HepG2 (cell line): ENCODE results near the gene GLOD4. TPM values are rescaled to one million over a fixed set of nuclear protein-coding genes. Genes with fewer than 3 reads are reported as not detected.

Experiments used
- CENPX ChIP-seq: sonication (generic); formaldehyde crosslinking; IDR thresholded peaks from 2 replicates; pipeline ENCODE4 v1.9.0; 2021; ENCODE audit warnings: mild to moderate bottlenecking, missing genetic modification reagents, moderate library complexity
- HMGA1 ChIP-seq: sonication (generic); formaldehyde crosslinking; conservative IDR thresholded peaks from 2 replicates; pipeline ENCODE4 v1.4.0; 2020; ENCODE audit warnings: missing genetic modification reagents
- IKZF1 ChIP-seq: fragments of 450-650 bp; IDR thresholded peaks from 2 replicates; pipeline ENCODE4 v1.7.1; 2016
- IRF9 ChIP-seq: sonication (generic); formaldehyde crosslinking; IDR thresholded peaks from 2 replicates; pipeline ENCODE4 v1.8.0; 2022; ENCODE audit warnings: missing genetic modification reagents, mild to moderate bottlenecking, borderline replicate concordance
- ISL2 ChIP-seq: sonication (generic); formaldehyde crosslinking; IDR thresholded peaks from 2 replicates; pipeline ENCODE4 v1.5.0; 2020; ENCODE audit warnings: missing genetic modification reagents
- ISX ChIP-seq: sonication (generic); formaldehyde crosslinking; conservative IDR thresholded peaks from 2 replicates; pipeline ENCODE4 v1.5.0; 2020; ENCODE audit warnings: missing genetic modification reagents
- KAT7 ChIP-seq: IDR thresholded peaks from 2 replicates; pipeline ENCODE4 v1.6.1; 2018; ENCODE audit warnings: borderline replicate concordance, missing compliant biosample characterization
- MEF2D ChIP-seq: sonication (generic); formaldehyde crosslinking; IDR thresholded peaks from 2 replicates; pipeline ENCODE4 v1.5.1; 2020; ENCODE audit warnings: mild to moderate bottlenecking, missing genetic modification reagents
- REPIN1 ChIP-seq: sonication (generic); formaldehyde crosslinking; IDR thresholded peaks from 2 replicates; pipeline ENCODE4 v1.8.0; 2022; ENCODE audit warnings: missing genetic modification reagents, low read depth, mild to moderate bottlenecking, borderline replicate concordance
- REXO4 ChIP-seq: sonication (generic); formaldehyde crosslinking; IDR thresholded peaks from 2 replicates; pipeline ENCODE4 v1.8.0; 2022; ENCODE audit warnings: missing genetic modification reagents, mild to moderate bottlenecking, borderline replicate concordance
- RFX1 ChIP-seq: fragments of 450-650 bp; IDR thresholded peaks from 2 replicates; pipeline ENCODE4 v1.6.1; 2017
- RXRA ChIP-seq: sonication (generic); formaldehyde crosslinking; IDR thresholded peaks from 2 replicates; pipeline ENCODE4 v1.5.1; 2020; ENCODE audit warnings: missing genetic modification reagents
- SMAD1 ChIP-seq: sonication (generic); formaldehyde crosslinking; IDR thresholded peaks from 2 replicates; pipeline ENCODE4 v1.4.0; 2020; ENCODE audit warnings: missing genetic modification reagents, low read depth, mild to moderate bottlenecking, borderline replicate concordance
- SMARCC2 ChIP-seq: fragments of 450-650 bp; IDR thresholded peaks from 2 replicates; pipeline ENCODE4 v1.6.1; 2017; ENCODE audit warnings: antibody characterized with exemption, mild to moderate bottlenecking
- SNAPC5 ChIP-seq: sonication (generic); formaldehyde crosslinking; IDR thresholded peaks from 2 replicates; pipeline ENCODE4 v1.8.1; 2023; ENCODE audit warnings: mild to moderate bottlenecking, missing genetic modification reagents, borderline replicate concordance
- THAP9 ChIP-seq: sonication (generic); formaldehyde crosslinking; IDR thresholded peaks from 2 replicates; pipeline ENCODE4; 2020; ENCODE audit warnings: missing genetic modification reagents, mild to moderate bottlenecking, borderline replicate concordance
- YEATS4 ChIP-seq: sonication (generic); formaldehyde crosslinking; IDR thresholded peaks from 2 replicates; pipeline ENCODE4 v1.4.0; 2020; ENCODE audit warnings: missing genetic modification reagents, borderline replicate concordance
- ZBTB1 ChIP-seq: sonication (generic); formaldehyde crosslinking; IDR thresholded peaks from 2 replicates; pipeline ENCODE4 v1.4.0; 2020; ENCODE audit warnings: missing genetic modification reagents, borderline replicate concordance
- ZMAT5 ChIP-seq: sonication (generic); formaldehyde crosslinking; IDR thresholded peaks from 2 replicates; pipeline ENCODE4 v1.5.0; 2020; ENCODE audit warnings: mild to moderate bottlenecking, low read depth, missing genetic modification reagents, borderline replicate concordance
- ZNF256 ChIP-seq: sonication (generic); formaldehyde crosslinking; conservative IDR thresholded peaks from 2 replicates; pipeline ENCODE4 v1.4.0; 2020; ENCODE audit warnings: missing genetic modification reagents
- ZNF280D ChIP-seq: sonication (generic); formaldehyde crosslinking; IDR thresholded peaks from 2 replicates; pipeline ENCODE4 v1.5.1; 2020; ENCODE audit warnings: mild to moderate bottlenecking, missing genetic modification reagents
- ZNF331 ChIP-seq: sonication (generic); formaldehyde crosslinking; IDR thresholded peaks from 2 replicates; pipeline ENCODE4 v1.4.0; 2020; ENCODE audit warnings: missing genetic modification reagents
- ZNF781 ChIP-seq: sonication (generic); formaldehyde crosslinking; IDR thresholded peaks from 2 replicates; pipeline ENCODE4 v1.5.1; 2020; ENCODE audit warnings: borderline replicate concordance, mild to moderate bottlenecking, missing genetic modification reagents; ENCODE audit errors: not compliant biosample characterization
- polyA plus RNA-seq, 8 experiments: library from polyadenylated mRNA; depleted of rRNA in 3 of 8; stranded (reverse) in 7 of 8; unstranded in 1 of 8; fragments of >200 nt; fragmentation: Illumina TruSeq in 4 of 8; extraction: Trizol in 4 of 8; gene quantifications; 2 replicates each; pipeline versions ENCODE4 v1.2.1 to v1.2.3, GENCODE V29; 2011 to 2016; ENCODE audit warnings: low read depth in 4 of 8, missing spikeins in 1 of 8, mixed read lengths in 1 of 8; ENCODE audit not compliant: insufficient read depth in 1 of 8
- total RNA-seq, 5 experiments: library from RNA; depleted of rRNA; stranded (reverse); fragments of >200 nt; fragmentation: Illumina TruSeq; extraction: Trizol; gene quantifications; 2 replicates each; pipeline ENCODE4 v1.2.3, GENCODE V29; 2016; ENCODE audit warnings: low read depth in 1 of 5

The GLOD4 gene
- total and polyA plus RNA-seq, 2 of the 13 experiments (the other 11 are each of a cell fraction or from before 2014, with no cell fraction given), result 53.7 to 87.8 TPM

- TF ChIP-seq IRF9 (peak; percentile 76; the same call in 1 of the 2 replicates), ZNF331 (CRISPR knock-in tag) (peak; percentile 50; the same call in 1 of the 2 replicates), CENPX (CRISPR knock-in tag) (no peak), ZNF781 (peak; percentile 48), ISL2 (peak; percentile 38; the same call in 1 of the 2 replicates), ZNF280D (CRISPR knock-in tag) (peak; percentile 56; the same call in 1 of the 2 replicates), THAP9 (no peak), HMGA1 (CRISPR knock-in tag) (no peak), SMARCC2 (no peak), RXRA (CRISPR knock-in tag) (no peak), REXO4 (CRISPR knock-in tag) (no peak), KAT7 (CRISPR knock-in tag) (0 out of 2 replicates have a peak, but pooled peaks have one; percentile 58), RFX1 (no peak), IKZF1 (no peak), SMAD1 (CRISPR knock-in tag) (0 out of 2 replicates have a peak, but pooled peaks have one; percentile 30), YEATS4 (CRISPR knock-in tag) (peak; percentile 93), ZNF256 (CRISPR knock-in tag) (0 out of 2 replicates have a peak, but pooled peaks have one; percentile 39), SNAPC5 (CRISPR knock-in tag) (0 out of 2 replicates have a peak, but pooled peaks have one; percentile 66), MEF2D (no peak), ISX (CRISPR knock-in tag) (no peak), ZMAT5 (CRISPR knock-in tag) (no peak), REPIN1 (CRISPR knock-in tag) (peak; percentile 65), ZBTB1 (no peak)
Observed at GRCh38 chr17:752002-752619, 30.0 kb downstream of the GLOD4 start, which contains the start of gene GEMIN4 (continued).
